OCI-LY1 (cell line): ENCODE results near the gene B3GNT9.

Source experiments
- CTCF ChIP-seq: fragments of 200-600 bp; sonication (generic), shearing (Covaris generic); IDR thresholded peaks from 2 replicates; pipeline ENCODE4 v1.5.1; 2017; ENCODE audit warnings: mild to moderate bottlenecking, antibody characterized with exemption, low read length, moderate library complexity, mixed read lengths
- EZH2 ChIP-seq: fragments of 200-600 bp; sonication (generic), shearing (Covaris generic); IDR thresholded peaks from 2 replicates; pipeline ENCODE4 v1.8.0; 2017; ENCODE audit warnings: borderline replicate concordance, mixed run types, mild to moderate bottlenecking, antibody characterized with exemption, low read length, moderate library complexity, mixed read lengths

GRCh38 chr16:67170168-67170948, 19.6 kb upstream of the B3GNT9 start, which contains the start of gene NOL3:
- TF ChIP-seq CTCF (no peak), EZH2 (no peak)
